Measurements from ENCODE around the gene ANKHD1.
"Not testable (repeated sequence)": the region's sequence is repeated elsewhere in the genome, so short reads cannot be mapped to it uniquely, and the experiment has no call there.

The ANKHD1 gene

DNA sequence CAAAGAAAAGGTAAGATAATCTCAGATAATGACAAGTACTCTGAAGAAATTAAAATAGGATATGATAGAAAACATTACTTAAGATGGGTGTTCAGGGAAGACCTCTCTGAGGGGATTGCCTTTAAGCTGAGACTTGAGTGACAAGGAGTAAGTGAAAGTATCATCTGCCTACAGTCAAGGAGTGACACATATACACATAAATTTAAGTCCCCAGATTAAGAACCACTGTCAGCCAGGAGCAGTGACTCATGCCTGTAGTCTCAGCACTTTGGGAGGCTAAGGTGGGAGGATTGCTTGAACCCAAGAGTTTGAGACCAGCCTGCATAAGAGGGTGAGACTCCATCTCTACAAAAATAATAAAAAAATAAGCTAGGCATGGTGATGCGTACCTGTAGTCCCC is 19.7 kb upstream of the ANKHD1 start:
- DNase-seq = no peak

- no peak for DNase-seq
Observed at GRCh38 chr5:140382866-140383265, 18.8 kb upstream of the ANKHD1 start.

GRCh38 chr5:140383300-140383699 is 18.3 kb upstream of the ANKHD1 start:
- DNase-seq = no peak

DNA sequence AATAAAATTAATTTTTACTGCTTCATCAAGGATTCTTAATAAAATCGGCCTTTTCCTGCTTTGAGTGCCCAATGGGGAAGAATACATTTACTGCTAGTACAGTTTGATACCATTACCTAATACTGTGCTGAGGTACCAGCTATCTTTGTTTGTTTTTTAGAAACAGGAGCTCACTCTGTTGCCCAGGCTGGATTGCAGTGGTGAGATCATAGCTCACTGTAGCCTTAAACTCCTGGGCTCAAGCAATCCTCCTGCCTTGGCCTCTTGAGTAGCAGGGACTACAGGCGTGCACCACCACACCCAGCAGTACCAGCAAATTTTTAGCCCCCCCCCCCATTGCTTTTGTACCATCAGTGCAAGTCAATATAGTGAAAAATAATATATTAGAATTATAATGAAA is 13.6 kb upstream of the ANKHD1 start:
- no peak for DNase-seq

GRCh38 chr5:140391312-140391711 is 10.3 kb upstream of the ANKHD1 start:
- peak; percentile 49 for DNase-seq

DNA sequence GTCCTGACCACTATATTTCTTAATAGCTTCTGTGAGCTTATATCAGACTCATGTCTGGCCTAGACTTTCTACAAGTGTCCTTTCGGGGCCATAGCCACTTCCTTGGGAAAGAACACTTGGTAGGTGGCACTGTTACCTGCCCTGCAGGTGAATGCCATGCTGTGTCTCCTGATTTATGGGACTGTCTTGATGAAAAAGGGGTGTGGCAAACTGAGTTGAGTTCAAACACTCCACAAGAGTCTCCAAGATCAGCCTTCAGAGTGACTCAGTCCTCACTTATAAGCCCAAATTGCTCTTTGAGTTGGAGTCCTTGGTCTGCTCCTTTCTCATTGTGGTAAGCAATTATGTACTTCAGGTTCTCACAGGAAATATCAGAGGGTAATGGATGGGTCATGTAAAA is 9.9 kb upstream of the ANKHD1 start:
- no peak for DNase-seq

DNA sequence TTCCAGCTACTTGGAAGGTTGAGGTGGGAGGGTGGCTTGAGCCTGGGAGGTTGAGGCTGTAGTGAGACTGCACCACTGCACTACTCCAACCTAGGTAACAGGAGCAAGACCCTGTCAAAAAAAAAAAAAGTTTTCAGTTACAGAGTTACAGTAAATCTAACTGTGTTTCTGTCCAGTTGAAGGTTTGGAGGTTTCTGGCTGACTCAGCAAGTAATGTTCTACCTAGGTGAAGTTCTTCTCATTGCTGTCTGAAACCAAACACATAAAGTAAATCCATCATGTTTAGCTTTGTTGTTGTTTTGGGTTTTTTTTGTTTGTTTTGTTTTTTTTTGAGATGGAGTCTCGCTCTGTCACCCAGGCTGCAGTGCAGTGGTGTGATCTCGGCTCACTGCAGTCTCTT is 7.9 kb upstream of the ANKHD1 start:
- DNase-seq = no peak

DNA sequence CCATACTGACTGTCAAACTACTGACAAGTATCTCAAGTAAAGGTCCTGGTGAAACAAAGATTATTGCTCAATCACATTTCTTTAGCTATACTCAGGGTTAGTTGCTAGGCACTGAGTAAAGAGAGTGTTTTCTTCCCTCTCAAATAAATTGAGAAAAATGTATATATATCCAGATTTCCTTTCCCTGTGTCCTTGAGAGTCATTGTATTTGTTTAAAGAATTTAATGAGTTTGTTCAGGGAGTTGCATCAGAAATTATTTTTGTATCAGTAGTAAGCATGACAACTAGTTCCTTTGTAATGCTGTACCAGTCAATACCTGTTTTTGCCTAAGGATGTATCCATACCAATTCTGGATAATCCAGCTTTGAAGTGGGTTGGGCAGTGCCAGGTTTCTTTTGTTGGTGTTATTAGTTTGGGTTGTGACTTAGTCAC is 3.2 kb upstream of the ANKHD1 start:
- DNase-seq = no peak

DNA sequence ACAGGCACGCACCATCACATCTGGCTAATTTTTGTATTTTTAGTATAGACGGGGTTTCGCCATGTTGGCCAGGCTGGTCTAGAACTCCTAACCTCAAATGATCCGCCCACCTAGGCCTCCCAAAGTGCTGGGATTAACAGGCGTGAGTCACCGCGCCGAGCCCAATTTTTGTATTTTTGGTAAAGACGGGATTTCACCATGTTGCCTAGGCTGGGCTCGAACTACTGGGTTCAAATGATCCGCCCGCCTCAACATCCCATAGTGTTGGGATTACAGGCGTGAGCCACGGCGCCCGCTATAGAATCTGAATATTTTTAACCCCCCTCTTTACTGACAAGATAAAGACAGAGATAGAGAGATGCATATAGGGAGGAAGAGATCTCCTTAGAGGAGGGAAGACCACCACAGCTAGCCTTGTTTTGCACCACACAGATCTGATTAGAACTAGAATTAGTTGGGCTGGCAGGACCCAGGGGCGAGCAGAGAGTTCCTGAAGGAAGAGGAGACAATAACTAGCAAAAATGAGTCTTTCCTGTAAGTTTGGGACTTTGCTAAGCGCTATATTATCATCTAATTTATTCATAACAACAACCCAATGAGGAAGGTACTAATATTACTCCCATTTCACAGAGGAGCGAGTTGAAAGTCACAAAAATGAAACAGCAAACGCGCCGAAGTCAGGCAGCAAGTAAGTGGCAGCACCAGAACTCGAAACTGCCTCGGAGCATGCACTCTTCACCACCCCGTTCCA is 1.5 kb upstream of the ANKHD1 start:
- DNase-seq = no peak

DNA sequence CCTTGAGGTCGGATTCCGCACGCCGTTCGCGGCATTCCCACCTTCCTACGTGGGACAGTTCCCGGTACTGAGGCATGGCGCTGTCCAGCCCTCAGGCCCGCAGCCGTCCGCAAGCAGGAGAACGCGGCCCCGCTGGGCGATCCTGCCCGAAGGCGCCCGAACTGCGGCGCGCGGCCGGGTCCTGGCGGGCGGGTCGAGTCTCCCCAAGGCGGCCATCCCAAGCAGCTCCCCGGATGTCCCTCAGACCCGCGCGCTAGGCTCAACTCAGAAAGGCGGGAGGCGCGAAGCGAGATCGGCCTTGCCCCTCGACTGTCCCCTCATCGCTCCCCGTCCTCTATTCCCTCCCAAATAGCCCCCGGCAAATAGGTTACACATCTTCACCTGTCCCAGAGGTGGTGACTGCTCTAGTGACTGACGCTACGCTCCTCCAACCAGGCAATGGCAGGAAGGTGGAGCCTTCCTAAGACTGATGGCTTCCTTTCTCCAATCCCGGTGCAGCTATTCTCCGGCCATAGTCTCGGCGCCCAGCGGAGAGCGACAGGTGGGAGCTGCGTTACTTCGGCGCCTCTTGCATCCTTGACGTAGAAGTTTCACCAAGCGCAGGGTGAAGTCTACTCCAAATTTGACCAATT is 787 bp upstream of the ANKHD1 start:
- DNase-seq = peak; percentile 96

DNA sequence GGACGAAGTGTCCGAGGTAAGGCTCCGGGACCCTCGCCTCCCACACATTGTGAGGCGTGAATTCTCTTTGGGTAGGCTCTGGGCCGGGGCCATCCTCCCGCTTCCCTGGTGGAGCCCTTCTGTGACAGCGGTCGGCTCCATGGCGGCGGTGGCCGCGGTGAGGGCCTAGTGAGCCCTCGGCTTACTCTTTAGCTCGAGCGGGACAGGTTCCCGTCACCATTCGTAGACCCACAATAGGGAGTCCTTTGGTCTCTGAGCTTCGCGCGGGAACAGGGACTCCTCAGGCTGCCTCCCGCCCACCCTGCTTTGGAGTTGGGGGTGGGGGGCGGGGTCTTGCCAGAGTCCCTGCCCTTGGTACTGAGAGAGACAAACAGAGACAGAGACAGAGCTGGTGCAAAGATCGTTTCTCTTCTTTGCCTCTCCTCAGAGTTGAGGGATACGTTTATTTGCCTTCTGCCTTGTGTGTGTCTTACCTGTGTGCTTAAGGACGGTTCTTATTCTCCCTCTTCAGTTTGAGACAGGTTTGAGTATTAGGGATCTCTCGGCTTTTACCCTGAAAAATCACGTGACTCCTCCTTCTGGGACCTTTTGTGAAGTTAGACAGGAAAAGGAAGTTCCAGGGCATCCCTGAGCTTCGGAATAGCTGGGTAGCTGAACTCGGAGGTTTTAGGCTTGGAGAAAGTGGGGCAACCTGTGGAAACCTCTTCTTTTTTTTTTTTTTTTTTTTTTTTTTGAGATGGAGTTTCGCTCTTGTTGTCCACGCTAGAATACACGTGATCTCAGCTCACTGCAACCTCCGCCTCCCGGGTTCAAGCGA is 833 bp downstream of the ANKHD1 start:
- DNase-seq = peak; percentile 83

GRCh38 chr5:140403613-140404012 is 2.0 kb downstream of the ANKHD1 start:
- no peak for DNase-seq

DNA sequence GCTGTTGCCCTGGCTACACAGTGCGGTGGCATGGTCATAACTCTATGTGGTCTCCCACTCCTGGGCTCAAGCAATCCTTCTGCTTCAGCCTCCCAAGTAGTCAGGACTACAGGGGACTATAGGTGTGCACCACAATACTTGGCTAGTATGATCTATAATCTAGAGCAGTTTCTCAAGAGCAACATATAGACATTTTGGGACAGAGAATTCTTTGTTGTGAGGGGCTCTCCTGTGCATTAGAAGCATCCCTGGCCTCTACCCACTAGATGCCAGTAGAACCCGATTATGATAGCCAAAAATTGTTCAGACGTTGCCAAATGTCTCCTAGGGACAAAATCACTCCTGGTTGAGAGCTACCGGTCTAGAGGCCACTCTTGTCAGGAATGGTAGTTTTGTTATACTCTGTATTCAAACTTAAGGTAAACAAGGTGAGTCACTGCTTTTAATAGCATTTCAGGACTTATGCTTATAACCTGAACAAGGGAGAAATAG is 7.2 kb downstream of the ANKHD1 start:
- no peak for DNase-seq

GRCh38 chr5:140413230-140413629 is 11.6 kb downstream of the ANKHD1 start:
- DNase-seq = no peak

DNA sequence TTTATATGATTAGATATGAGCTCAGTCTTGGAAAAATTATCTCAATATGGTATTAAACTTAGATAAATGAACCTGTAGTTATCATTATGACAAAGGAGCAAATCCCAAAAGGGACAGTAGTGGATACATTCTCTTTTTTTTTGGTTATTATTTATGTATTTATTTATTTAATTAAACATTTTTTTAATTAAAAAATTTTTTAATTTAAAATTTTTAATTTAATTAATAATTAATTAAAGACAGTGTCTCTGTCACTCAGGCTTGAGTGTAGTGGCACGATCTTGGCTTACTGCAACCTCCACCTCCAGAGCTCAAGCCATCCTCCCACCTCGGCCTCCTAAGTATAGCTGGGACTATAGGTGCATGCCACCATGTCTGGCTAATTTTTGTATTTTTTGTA is 15.6 kb downstream of the ANKHD1 start:
- no peak for DNase-seq

- DNase-seq = no peak
Observed at GRCh38 chr5:140418862-140419520, 17.4 kb downstream of the ANKHD1 start.

DNA sequence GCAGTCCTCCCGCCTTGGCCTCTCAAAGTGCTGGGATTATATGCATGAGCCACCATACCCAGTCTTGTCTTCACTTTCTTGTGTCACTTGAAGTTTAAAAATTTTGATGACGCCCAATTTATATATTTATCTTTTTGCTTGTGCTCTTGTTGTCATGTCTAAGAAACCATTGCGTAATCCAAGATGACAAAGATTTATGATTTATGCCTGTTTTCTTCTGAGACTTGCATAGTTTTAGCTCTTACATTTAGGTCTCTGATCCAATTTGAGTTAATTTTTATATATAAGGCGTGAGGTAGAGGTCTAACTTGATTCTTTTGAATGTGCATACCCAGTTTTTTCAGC is 18.6 kb downstream of the ANKHD1 start:
- peak; percentile 44 for DNase-seq

DNA sequence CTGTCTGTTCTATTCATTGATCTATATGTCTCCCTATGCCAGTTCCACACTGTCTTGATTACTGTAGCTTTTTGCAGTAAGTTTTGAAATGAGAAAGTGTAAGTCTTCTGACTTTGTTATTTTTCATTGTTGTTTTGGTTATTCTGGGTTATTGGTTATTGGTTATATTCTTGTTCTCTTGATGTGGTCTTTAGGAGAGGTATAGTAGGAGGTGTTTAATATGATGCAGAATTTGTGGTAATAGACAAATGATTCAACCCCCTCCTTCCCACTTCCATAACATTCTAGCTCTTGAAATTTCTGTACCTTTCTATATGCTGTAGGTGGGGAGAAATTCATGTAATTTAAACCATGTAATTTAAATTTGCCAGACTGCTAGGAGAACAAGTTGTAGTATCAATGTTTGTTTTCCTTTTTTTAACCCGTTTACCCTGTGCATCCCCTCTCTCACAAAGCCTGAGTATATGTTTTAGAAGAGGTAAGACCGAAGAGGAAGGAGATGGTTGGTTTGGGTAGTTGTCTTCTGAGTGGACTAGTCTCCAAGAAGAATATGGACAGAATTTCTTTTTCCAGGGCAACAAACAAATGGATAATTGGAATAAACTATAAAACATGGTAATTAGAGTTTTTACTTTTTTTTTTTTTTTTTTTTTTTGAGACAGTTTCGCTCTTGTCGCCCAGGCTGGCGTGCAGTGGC is 19.2 kb downstream of the ANKHD1 start:
- DNase-seq = peak; percentile 52

GRCh38 chr5:140421375-140421774 is 19.7 kb downstream of the ANKHD1 start:
- not testable (repeated sequence) for DNase-seq

GRCh38 chr5:140423609-140424008 is 22.0 kb downstream of the ANKHD1 start:
- DNase-seq = no peak

- DNase-seq = no peak
Observed at GRCh38 chr5:140424135-140424534, 22.5 kb downstream of the ANKHD1 start.

GRCh38 chr5:140427726-140428125 is 26.1 kb downstream of the ANKHD1 start:
- not testable (repeated sequence) for DNase-seq

GRCh38 chr5:140429724-140430123 is 28.1 kb downstream of the ANKHD1 start:
- DNase-seq = no peak

Data from hematopoietic multipotent progenitor cell treated with erythropoietin and hydrocortisone succinate and interleukin-3 and kit ligand, for 4 days (in vitro differentiated cells).